B cell (primary cell): ENCODE results near the gene KCNK7. TPM values are rescaled to one million over a fixed set of nuclear protein-coding genes. Genes with fewer than 3 reads are reported as not detected.

Experiments
- ATAC-seq: fragments of 200-7000 bp; cut with Tn5 transposase; one replicate; pipeline ENCODE4 v1.10.0; 2021; ENCODE audit warnings: low read depth, mild to moderate bottlenecking, moderate number of reproducible peaks, moderate library complexity
- CTCF ChIA-PET: fragments of 350-600 bp; sonication (Branson Sonifier 250); formaldehyde crosslinking; loops from one replicate; lab custom pipeline; 2021; ENCODE audit warnings: antibody characterized with exemption, inconsistent platforms; lab: Charles Lee
- POLR2A ChIA-PET: fragments of 350-600 bp; sonication (Branson Sonifier 250); formaldehyde crosslinking; loops from one replicate; lab custom pipeline; 2021; ENCODE audit warnings: antibody characterized with exemption; lab: Charles Lee
- DNase-seq: peaks from one replicate; pipeline ENCODE4 v3.0.0; 2013
- H2AFZ ChIP-seq: 2 replicates; pipeline ENCODE4 v1.6.1; 2012; ENCODE audit warnings: mild to moderate bottlenecking, low read depth, low read length; ENCODE audit not compliant: insufficient read depth, poor library complexity, severe bottlenecking
- H3K27ac ChIP-seq, 2 donors: 1 replicate in 1 of 2; 2 replicates in 1 of 2; pipeline ENCODE4 v1.5.1; 2012 to 2013; ENCODE audit warnings: low read length in 2 of 2, mild to moderate bottlenecking in 2 of 2, moderate library complexity in 1 of 2
- H3K27me3 ChIP-seq, 4 experiments: fragments of 200-600 bp in 1 of 4; sonication (generic) in 1 of 4; replicated peaks in 1 of 4; 1 replicate in 2 of 4; 2 replicates in 2 of 4; pipeline versions ENCODE4 v1.6.1 to v1.7.0; 2013 to 2016; ENCODE audit warnings: low read length in 3 of 4, mild to moderate bottlenecking in 2 of 4, mixed read lengths in 1 of 4, moderate library complexity in 1 of 4; ENCODE audit not compliant: insufficient read depth in 4 of 4, control insufficient read depth in 3 of 4; ENCODE audit errors: control extremely low read depth in 1 of 4
- H3K36me3 ChIP-seq, 2 experiments: replicated peaks in 1 of 2; 1 replicate in 1 of 2; 2 replicates in 1 of 2; pipeline versions ENCODE4 v1.6.1 to v1.7.1; 2013; ENCODE audit warnings: low read length in 1 of 2; ENCODE audit not compliant: insufficient read depth in 2 of 2, control insufficient read depth in 1 of 2; ENCODE audit errors: control extremely low read depth in 1 of 2, extremely low read depth in 1 of 2
- H3K4me1 ChIP-seq, 2 donors: fragments of 200-600 bp in 1 of 2; sonication (generic) in 1 of 2; 1 replicate in 1 of 2; 2 replicates in 1 of 2; pipeline versions ENCODE4 v1.5.1 to v1.6.1; 2013 to 2017; ENCODE audit warnings: low read length in 2 of 2; ENCODE audit not compliant: control insufficient read depth in 2 of 2, insufficient read depth in 2 of 2
- H3K4me2 ChIP-seq: replicated peaks from 2 replicates; pipeline ENCODE3; 2012; ENCODE audit warnings: mild to moderate bottlenecking, low read depth, low read length; ENCODE audit not compliant: poor library complexity, severe bottlenecking
- H3K4me3 ChIP-seq, 5 experiments: fragments of 200-600 bp in 1 of 5; sonication (generic) in 1 of 5; 1 replicate in 3 of 5; 2 replicates in 2 of 5; pipeline versions ENCODE4 v1.5.1 to v1.7.0; 2011 to 2016; ENCODE audit warnings: low read length in 4 of 5, mild to moderate bottlenecking in 4 of 5, low read depth in 2 of 5, control low read depth in 1 of 5, moderate library complexity in 1 of 5; ENCODE audit not compliant: insufficient read depth in 1 of 5; ENCODE audit errors: control extremely low read depth in 1 of 5, extremely low read depth in 1 of 5
- H3K79me2 ChIP-seq: fragments of 200-600 bp; sonication (generic); one replicate; pipeline ENCODE4 v1.6.0; 2016; ENCODE audit warnings: low read length; ENCODE audit not compliant: control insufficient read depth, insufficient read depth
- H3K9ac ChIP-seq: fragments of 200-600 bp; sonication (generic); 2 replicates; pipeline ENCODE4 v1.6.1; 2017; ENCODE audit warnings: mild to moderate bottlenecking, low read length, moderate library complexity
- H3K9me3 ChIP-seq, 3 donors: one replicate each; pipeline versions ENCODE4 v1.6.1 to v1.7.1; 2013; ENCODE audit warnings: low read length in 2 of 3; ENCODE audit not compliant: control insufficient read depth in 2 of 3, insufficient read depth in 1 of 3; ENCODE audit errors: control extremely low read depth in 1 of 3
- H4K20me1 ChIP-seq: 2 replicates; pipeline ENCODE4 v1.6.0; 2012; ENCODE audit warnings: mild to moderate bottlenecking, low read length; ENCODE audit not compliant: insufficient read depth, control insufficient read depth, poor library complexity, severe bottlenecking
- H3K27ac Mint-ChIP-seq: one replicate; pipeline ENCODE4 v1.8.0; 2021; ENCODE audit warnings: mixed read lengths
- H3K27me3 Mint-ChIP-seq: one replicate; pipeline ENCODE4 v1.8.0; 2021; ENCODE audit warnings: mixed read lengths
- H3K4me1 Mint-ChIP-seq: one replicate; pipeline ENCODE4 v1.8.0; 2021; ENCODE audit warnings: mixed read lengths
- H3K4me3 Mint-ChIP-seq: one replicate; pipeline ENCODE4 v1.8.0; 2021; ENCODE audit warnings: mixed read lengths
- H3K9me3 Mint-ChIP-seq: one replicate; pipeline ENCODE4 v1.8.0; 2022; ENCODE audit warnings: mixed read lengths; ENCODE audit not compliant: insufficient read depth
- EZH2 ChIP-seq: IDR thresholded peaks from 2 replicates; pipeline ENCODE4 v1.6.1; 2012; ENCODE audit warnings: borderline replicate concordance, low read depth, mild to moderate bottlenecking, moderate library complexity, low read length; ENCODE audit not compliant: insufficient read depth, poor library complexity, severe bottlenecking
- WGBS: methylation state at CpG from one replicate; pipeline ENCODE4 v1.1.5; 2013; ENCODE audit warnings: missing lambda C conversion rate; ENCODE audit not compliant: insufficient coverage; 5-methylcytosine and 5-hydroxymethylcytosine counted together
- intact Hi-C: fragments of 100-400 bp; cut with micrococcal nuclease; formaldehyde crosslinking; loops from one replicate; pipeline ENCODE4 v1.10.0; 2022
- polyA plus RNA-seq: library from polyadenylated mRNA; depleted of rRNA; stranded (reverse); fragments of >200 nt; gene quantifications from 2 replicates; pipeline ENCODE4 v1.2.3, GENCODE V29; 2012
- total RNA-seq, 2 donors: library from RNA; stranded (reverse); fragments of 120-200 nt in 1 of 2; gene quantifications; 1 replicate in 1 of 2; 2 replicates in 1 of 2; pipeline versions ENCODE4 v1.2.3 to v1.2.4, GENCODE V29; 2013 to 2022
- TF ChIP-seq, protein P1 (sequence below): fragments of 200-600 bp; IDR thresholded peaks from one replicate; pipeline ENCODE4 v1.8.0; 2022; ENCODE audit warnings: antibody characterized with exemption, mild to moderate bottlenecking

The KCNK7 gene
- total and polyA plus RNA-seq, 2 donors (not counting 1 experiment from before 2014, with no cell fraction given), result 2.2 to 3.5 TPM

DNA sequence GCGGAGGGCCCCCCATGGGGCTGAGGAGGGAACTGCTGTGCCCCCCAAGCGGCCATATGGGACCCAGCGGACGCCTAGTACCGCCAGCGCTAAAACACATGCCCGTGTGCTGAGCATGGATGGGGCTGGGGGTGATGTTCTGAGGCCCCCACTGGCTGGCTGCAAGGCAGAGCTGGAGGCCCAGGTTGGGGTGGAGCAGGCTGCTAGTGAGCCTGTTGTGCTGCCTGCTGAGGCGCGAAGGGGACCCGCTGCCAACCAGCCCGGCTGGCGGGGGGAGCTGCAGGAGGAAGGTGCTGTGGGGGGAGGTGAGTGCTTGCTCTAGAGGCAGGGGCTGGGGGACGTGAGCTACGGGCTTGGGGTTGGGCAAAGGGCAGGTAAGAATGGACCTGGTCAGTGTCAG lies 23.2 kb upstream of the KCNK7 start:
- H3K4me1 ChIP-seq, result peaks cover 9 to 14% of the 10 kb centered on the region in 2 donors
- ChIA-PET CTCF (interaction anchor here (1.5 to 1.6 kb wide), 2 partner anchors 31 to 241 kb away, joined by 3 to 4 read pairs; partner anchors contain the start of gene MUS81), POLR2A (no interaction called here)
- Mint-ChIP-seq H3K4me1 (peaks cover 26% of the 10 kb centered on the region), H3K4me3 (peak overlapping the region; percentile 29), H3K9me3 (no peaks in the 10 kb centered on the region), H3K27me3 (no peaks in the 10 kb centered on the region), H3K27ac (no peak overlapping the region)
- peaks cover 0 to 58% of the 10 kb centered on the region in 2 experiments for H3K36me3 ChIP-seq
- DNase-seq (no peak), ATAC-seq (no peak)
- 94% methylated on average over 14 of the region's 14 CpGs for whole genome bisulfite sequencing
- TF ChIP-seq EZH2, result no peak
- TF ChIP-seq, protein P1, sequence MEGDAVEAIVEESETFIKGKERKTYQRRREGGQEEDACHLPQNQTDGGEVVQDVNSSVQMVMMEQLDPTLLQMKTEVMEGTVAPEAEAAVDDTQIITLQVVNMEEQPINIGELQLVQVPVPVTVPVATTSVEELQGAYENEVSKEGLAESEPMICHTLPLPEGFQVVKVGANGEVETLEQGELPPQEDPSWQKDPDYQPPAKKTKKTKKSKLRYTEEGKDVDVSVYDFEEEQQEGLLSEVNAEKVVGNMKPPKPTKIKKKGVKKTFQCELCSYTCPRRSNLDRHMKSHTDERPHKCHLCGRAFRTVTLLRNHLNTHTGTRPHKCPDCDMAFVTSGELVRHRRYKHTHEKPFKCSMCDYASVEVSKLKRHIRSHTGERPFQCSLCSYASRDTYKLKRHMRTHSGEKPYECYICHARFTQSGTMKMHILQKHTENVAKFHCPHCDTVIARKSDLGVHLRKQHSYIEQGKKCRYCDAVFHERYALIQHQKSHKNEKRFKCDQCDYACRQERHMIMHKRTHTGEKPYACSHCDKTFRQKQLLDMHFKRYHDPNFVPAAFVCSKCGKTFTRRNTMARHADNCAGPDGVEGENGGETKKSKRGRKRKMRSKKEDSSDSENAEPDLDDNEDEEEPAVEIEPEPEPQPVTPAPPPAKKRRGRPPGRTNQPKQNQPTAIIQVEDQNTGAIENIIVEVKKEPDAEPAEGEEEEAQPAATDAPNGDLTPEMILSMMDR, result no peak
- no peak overlapping the region for H3K4me3 ChIP-seq
- intact Hi-C loops, result loop anchor here (5.0 to 10.0 kb wide), 2 partner anchors 486 to 504 kb away; partner anchors contain the start of genes SYVN1, TM7SF2 and ZNHIT2
- no peak overlapping the region for H3K9ac ChIP-seq
- peaks cover 74% of the 10 kb centered on the region for H3K79me2 ChIP-seq
- H4K20me1 ChIP-seq, result peaks cover 47% of the 10 kb centered on the region
- no peaks in the 10 kb centered on the region for H3K9me3 ChIP-seq
- H3K4me2 ChIP-seq, result no peak overlapping the region
- no peak overlapping the region for H2AFZ ChIP-seq
- H3K27me3 ChIP-seq, result no peaks in the 10 kb centered on the region
- H3K27ac ChIP-seq, result no peak overlapping the region

DNA sequence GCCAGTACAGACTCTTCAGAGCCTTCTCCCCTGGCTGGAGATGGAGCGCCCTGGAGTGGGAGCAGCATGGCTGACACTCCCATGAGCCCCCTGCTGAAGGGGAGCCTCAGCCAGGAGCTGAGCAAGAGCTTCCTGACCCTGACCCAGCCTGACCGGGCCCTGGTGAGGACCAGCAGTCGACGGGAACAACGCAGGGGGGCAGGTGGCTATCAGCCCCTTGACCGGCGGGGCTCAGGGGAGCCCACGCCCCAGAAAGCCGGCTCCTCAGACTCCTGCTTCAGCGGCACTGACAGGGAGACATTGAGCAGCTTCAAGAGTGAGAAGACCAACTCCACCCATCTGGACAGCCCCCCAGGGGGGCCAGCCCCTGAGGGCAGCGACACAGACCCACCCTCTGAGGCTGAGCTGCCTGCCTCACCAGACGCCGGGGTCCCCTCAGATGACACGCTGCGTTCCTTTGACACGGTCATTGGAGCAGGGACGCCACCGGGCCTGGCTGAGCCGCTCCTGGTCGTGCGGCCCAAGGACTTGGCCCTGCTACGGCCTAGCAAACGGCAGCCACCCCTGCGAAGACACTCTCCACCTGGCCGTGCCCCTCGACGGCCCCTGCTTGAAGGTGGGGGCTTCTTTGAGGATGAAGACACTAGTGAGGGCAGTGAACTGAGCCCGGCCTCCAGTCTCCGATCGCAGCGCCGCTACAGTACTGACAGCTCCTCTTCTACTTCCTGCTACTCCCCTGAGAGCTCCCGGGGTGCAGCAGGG lies 22.6 kb upstream of the KCNK7 start:
- peak overlapping the region; percentile 94 for H3K4me3 Mint-ChIP-seq
- no peak for DNase-seq
- Histone ChIP-seq H3K36me3 (peaks cover 0 to 52% of the 10 kb centered on the region in 2 experiments), H3K27ac (no peak overlapping the region), H3K4me2 (no peak overlapping the region), H3K9ac (no peak overlapping the region), H3K27me3 (no peaks in the 10 kb centered on the region), H3K4me3 (no peak overlapping the region), H4K20me1 (peaks cover 47% of the 10 kb centered on the region), H3K9me3 (no peaks in the 10 kb centered on the region), H2AFZ (no peak overlapping the region), H3K79me2 (peaks cover 75% of the 10 kb centered on the region), H3K4me1 (peaks cover 12 to 19% of the 10 kb centered on the region in 2 donors)
- no peak for ATAC-seq
- ChIA-PET CTCF (interaction anchor here (1.4 to 1.6 kb wide), 3 partner anchors 30 to 242 kb away, joined by 3 to 4 read pairs (median 3); partner anchors contain the start of gene MUS81), POLR2A (interaction anchor here (0.6 kb wide), 1 partner anchor 21 kb away, joined by 9 read pairs; no protein-coding TSS in a partner anchor)
- intact Hi-C loops, result loop anchor here (5.0 to 10.0 kb wide), 2 partner anchors 486 to 503 kb away; partner anchors contain the start of genes SYVN1, TM7SF2 and ZNHIT2
- no peaks in the 10 kb centered on the region for H3K9me3 Mint-ChIP-seq
- peaks cover 28% of the 10 kb centered on the region for H3K4me1 Mint-ChIP-seq
- H3K27ac Mint-ChIP-seq, result no peak overlapping the region
- WGBS, result 96% methylated on average over 25 of the region's 33 CpGs
- no peaks in the 10 kb centered on the region for H3K27me3 Mint-ChIP-seq
- TF ChIP-seq, protein P1, result no peak
- TF ChIP-seq EZH2, result no peak
